GM12872 (cell line): ENCODE data around the gene RNF115.

ENCODE experiments used
- TF ChIP-seq, protein P1 (sequence below): IDR thresholded peaks from 3 replicates; pipeline ENCODE4 v1.5.1; 2011; ENCODE audit warnings: low read depth, mild to moderate bottlenecking, low read length, moderate library complexity; ENCODE audit not compliant: insufficient read depth

Gene RNF115

DNA sequence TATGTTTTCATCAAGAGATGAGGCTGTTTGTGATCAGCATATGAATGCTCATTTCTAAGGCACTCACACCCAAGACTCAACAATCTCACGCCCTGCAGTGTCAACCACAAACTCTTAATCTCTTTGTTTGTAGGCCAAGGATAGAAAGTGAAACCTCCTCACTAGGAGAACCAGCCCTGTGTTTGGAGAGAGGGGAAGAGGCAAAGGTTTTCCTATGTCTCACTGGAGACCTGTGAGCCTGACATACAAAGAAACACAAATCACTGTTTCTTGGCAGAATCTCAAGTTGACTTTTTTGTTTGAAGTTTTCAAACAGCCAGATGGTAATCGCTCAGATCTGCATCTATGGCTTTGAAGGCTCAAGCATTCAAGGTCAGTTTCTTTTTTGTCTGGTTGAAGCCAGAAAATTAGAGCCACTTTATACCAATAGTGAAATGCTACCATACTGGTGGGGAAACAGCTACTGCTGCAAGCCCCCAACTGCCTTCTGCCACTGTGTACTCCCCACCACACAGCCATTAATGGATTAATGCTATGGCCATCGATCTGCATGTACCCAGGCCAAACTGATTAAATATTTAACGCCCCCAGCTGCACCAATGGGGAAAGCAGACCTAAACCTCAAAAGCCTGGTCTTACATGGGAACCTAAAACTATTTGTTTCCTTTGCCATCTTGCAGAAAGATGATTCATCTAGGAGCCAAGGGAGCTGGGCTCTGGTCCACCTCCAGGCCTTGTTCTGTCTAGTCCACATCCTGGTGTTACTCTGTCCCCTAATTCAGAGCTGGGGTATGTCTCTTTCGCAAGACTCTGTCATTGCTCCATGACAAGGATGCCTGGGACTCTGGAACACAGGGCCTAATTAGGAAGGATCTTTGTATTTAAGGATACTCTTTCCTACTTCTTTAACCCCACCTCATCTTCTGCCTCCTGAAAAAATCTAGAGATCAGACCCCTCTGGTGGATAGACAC lies 133.0 kb downstream of the RNF115 start:
- TF ChIP-seq, protein P1, sequence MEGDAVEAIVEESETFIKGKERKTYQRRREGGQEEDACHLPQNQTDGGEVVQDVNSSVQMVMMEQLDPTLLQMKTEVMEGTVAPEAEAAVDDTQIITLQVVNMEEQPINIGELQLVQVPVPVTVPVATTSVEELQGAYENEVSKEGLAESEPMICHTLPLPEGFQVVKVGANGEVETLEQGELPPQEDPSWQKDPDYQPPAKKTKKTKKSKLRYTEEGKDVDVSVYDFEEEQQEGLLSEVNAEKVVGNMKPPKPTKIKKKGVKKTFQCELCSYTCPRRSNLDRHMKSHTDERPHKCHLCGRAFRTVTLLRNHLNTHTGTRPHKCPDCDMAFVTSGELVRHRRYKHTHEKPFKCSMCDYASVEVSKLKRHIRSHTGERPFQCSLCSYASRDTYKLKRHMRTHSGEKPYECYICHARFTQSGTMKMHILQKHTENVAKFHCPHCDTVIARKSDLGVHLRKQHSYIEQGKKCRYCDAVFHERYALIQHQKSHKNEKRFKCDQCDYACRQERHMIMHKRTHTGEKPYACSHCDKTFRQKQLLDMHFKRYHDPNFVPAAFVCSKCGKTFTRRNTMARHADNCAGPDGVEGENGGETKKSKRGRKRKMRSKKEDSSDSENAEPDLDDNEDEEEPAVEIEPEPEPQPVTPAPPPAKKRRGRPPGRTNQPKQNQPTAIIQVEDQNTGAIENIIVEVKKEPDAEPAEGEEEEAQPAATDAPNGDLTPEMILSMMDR: no peak

DNA sequence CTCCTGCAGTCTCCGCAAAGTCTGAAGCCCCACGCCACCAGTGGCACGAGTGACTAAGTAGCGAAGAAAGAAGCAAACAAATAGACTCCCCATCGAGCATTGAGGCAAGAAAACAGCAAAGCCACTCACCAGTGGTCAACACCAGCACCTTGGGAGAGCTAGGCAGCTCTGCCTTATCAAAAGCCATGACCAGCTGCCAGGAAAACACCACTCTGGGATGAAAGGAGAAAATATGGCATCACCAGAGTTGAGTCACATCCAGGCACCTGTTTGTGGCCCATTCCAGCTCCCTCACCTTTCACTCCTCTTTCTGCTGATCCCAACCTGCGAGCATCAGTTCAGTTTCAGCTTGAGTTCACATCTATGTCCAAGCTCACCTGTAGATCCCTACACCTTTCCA lies 134.0 kb downstream of the RNF115 start:
- TF ChIP-seq, protein P1: no peak

DNA sequence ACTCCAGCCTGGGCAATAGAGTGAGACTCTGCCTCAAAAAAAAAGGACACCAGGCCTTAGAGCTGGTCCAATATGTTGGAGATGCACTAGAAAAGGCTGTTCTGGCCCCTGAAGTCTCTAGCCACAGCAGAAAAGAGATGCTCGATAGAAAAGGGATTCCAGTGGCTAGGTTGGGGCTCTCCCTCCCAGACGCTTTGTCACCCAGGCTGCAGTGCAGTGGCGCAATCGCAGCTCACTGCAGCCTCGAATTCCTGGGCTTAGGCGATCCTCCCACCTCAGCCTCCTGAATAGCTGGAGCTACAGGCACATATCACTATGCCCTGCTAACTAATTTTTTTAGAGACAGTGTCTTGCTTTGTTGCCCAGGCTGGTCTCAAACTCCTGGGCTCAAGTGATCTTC lies 135.0 kb downstream of the RNF115 start:
- TF ChIP-seq, protein P1: no peak
